Measurements from ENCODE around the gene EIF4E. TPM values are rescaled to one million over a fixed set of nuclear protein-coding genes. Genes with fewer than 3 reads are reported as not detected.
A peak's percentile ranks its signal among the peaks of the same experiment; 100 is the strongest.
"Not testable (repeated sequence)": the region's sequence is repeated elsewhere in the genome, so short reads cannot be mapped to it uniquely, and the experiment has no call there.

Gene EIF4E
- total RNA-seq, 6 experiments from 2014 or later, result 117 to 147 (median 127) TPM

GRCh38 chr4:98890702-98891455 is 38.1 kb downstream of the EIF4E start:
- DNase-seq, result peak; percentile 10
- Mint-ChIP-seq H3K4me1 (ENCODE audit: low read depth) (peaks cover 16% of the 10 kb centered on the region), H3K4me3 (no peak overlapping the region), H3K9me3 (no peaks in the 10 kb centered on the region), H3K27ac (peak overlapping the region; percentile 20; the same call in 1 of the 2 replicates), H3K27me3 (ENCODE audit: insufficient read depth) (no peaks in the 10 kb centered on the region), H3K36me3 (ENCODE audit: low read depth) (peaks cover 63% of the 10 kb centered on the region)
- TF ChIP-seq CTCF (IDR thresholded peaks at IDR 0.05), result no peak

GRCh38 chr4:98887145-98887544 is 41.8 kb downstream of the EIF4E start:
- no peaks in the 10 kb centered on the region for H3K27me3 Mint-ChIP-seq (ENCODE audit: insufficient read depth)
- peaks cover 31% of the 10 kb centered on the region for H3K36me3 Mint-ChIP-seq (ENCODE audit: low read depth)
- H3K9me3 Mint-ChIP-seq, result no peaks in the 10 kb centered on the region
- peaks cover 16% of the 10 kb centered on the region for H3K4me1 Mint-ChIP-seq (ENCODE audit: low read depth)
- H3K27ac Mint-ChIP-seq, result no peak overlapping the region
- no peak for TF ChIP-seq CTCF (IDR thresholded peaks at IDR 0.05)
- H3K4me3 Mint-ChIP-seq, result no peak overlapping the region
- no peak for DNase-seq

- H3K4me3 Mint-ChIP-seq; H3K27ac Mint-ChIP-seq; DNase-seq; H3K9me3 Mint-ChIP-seq; H3K27me3 Mint-ChIP-seq (ENCODE audit: insufficient read depth): not testable (repeated sequence)
- H3K4me1 Mint-ChIP-seq (ENCODE audit: low read depth), result peaks cover 10% of the 10 kb centered on the region
- peaks cover 31% of the 10 kb centered on the region for H3K36me3 Mint-ChIP-seq (ENCODE audit: low read depth)
Observed at GRCh38 chr4:98886382-98886781, 42.6 kb downstream of the EIF4E start.

GRCh38 chr4:98880884-98881283 is 48.0 kb downstream of the EIF4E start:
- H3K4me1 Mint-ChIP-seq (ENCODE audit: low read depth); DNase-seq; H3K9me3 Mint-ChIP-seq; H3K27me3 Mint-ChIP-seq (ENCODE audit: insufficient read depth); H3K27ac Mint-ChIP-seq; H3K4me3 Mint-ChIP-seq: not testable (repeated sequence)
- peaks cover 30% of the 10 kb centered on the region for H3K36me3 Mint-ChIP-seq (ENCODE audit: low read depth)

- no peak overlapping the region for H3K27ac Mint-ChIP-seq
- H3K4me1 Mint-ChIP-seq (ENCODE audit: low read depth), result no peaks in the 10 kb centered on the region
- H3K36me3 Mint-ChIP-seq (ENCODE audit: low read depth), result peaks cover 31% of the 10 kb centered on the region
- H3K9me3 Mint-ChIP-seq, result no peaks in the 10 kb centered on the region
- TF ChIP-seq CTCF (IDR thresholded peaks at IDR 0.05), result no peak
- H3K4me3 Mint-ChIP-seq, result no peak overlapping the region
- DNase-seq, result no peak
- H3K27me3 Mint-ChIP-seq (ENCODE audit: insufficient read depth), result no peaks in the 10 kb centered on the region
Observed at GRCh38 chr4:98879515-98879914, 49.4 kb downstream of the EIF4E start.

GRCh38 chr4:98873059-98873458 is 55.9 kb downstream of the EIF4E start:
- no peak for TF ChIP-seq CTCF (IDR thresholded peaks at IDR 0.05)
- H3K27me3 Mint-ChIP-seq (ENCODE audit: insufficient read depth), result no peaks in the 10 kb centered on the region; the same call in 1 of the 2 replicates
- no peaks in the 10 kb centered on the region for H3K9me3 Mint-ChIP-seq
- DNase-seq, result no peak
- H3K36me3 Mint-ChIP-seq (ENCODE audit: low read depth), result peaks cover 22% of the 10 kb centered on the region; the same call in 1 of the 2 replicates
- H3K4me1 Mint-ChIP-seq (ENCODE audit: low read depth), result peaks cover 22% of the 10 kb centered on the region
- no peak overlapping the region for H3K4me3 Mint-ChIP-seq
- no peak overlapping the region for H3K27ac Mint-ChIP-seq

- H3K36me3 Mint-ChIP-seq (ENCODE audit: low read depth), result peaks cover 16% of the 10 kb centered on the region; the same call in 1 of the 2 replicates
- H3K9me3 Mint-ChIP-seq; H3K27me3 Mint-ChIP-seq (ENCODE audit: insufficient read depth); H3K27ac Mint-ChIP-seq; H3K4me3 Mint-ChIP-seq; DNase-seq: not testable (repeated sequence)
- peaks cover 23% of the 10 kb centered on the region for H3K4me1 Mint-ChIP-seq (ENCODE audit: low read depth)
Observed at GRCh38 chr4:98872120-98872906, 56.6 kb downstream of the EIF4E start.

All from HFFc6 (cell line).